GM12878 (cell line): Measurements from ENCODE around the gene SPINK1. TPM values are rescaled to one million over a fixed set of nuclear protein-coding genes. Genes with fewer than 3 reads are reported as not detected.

Experiments used
- ATAC-seq: fragments of 200-7000 bp; cut with Tn5 transposase; 3 replicates; pipeline ENCODE4 v1.9.1; 2020; ENCODE audit warnings: mild to moderate bottlenecking, moderate library complexity
- BruUV-seq: library from RNA; stranded (reverse); fragments of 400-500 nt; replicated peaks from 2 replicates; lab custom pipeline; 2021; lab: Mats Ljungman, UMichigan
- CTCF ChIA-PET: fragments of 300-600 bp; sonication (Branson Sonifier 250); formaldehyde crosslinking; extraction: SDS; loops from one replicate; lab custom pipeline; 2021; ENCODE audit warnings: inconsistent platforms; lab: Yijun Ruan, JAX
- POLR2A ChIA-PET: fragments of 350-600 bp; formaldehyde crosslinking; extraction: SDS; loops from one replicate; lab custom pipeline; 2021; ENCODE audit warnings: inconsistent platforms; lab: Charles Lee
- RAD21 ChIA-PET: fragments of 300-600 bp; sonication (Branson Sonifier 250); formaldehyde crosslinking; loops from one replicate; lab custom pipeline; 2023; ENCODE audit warnings: antibody characterized with exemption; ENCODE audit not compliant: unreplicated experiment; lab: Charles Lee
- SMC1A ChIA-PET: fragments of 300-600 bp; sonication (Branson Sonifier 250); formaldehyde crosslinking; loops from one replicate; lab custom pipeline; 2023; ENCODE audit not compliant: unreplicated experiment, uncharacterized antibody; lab: Charles Lee
- DNase-seq: peaks from one replicate; pipeline ENCODE4 v3.0.0-alpha.2; 2011; ENCODE audit warnings: low read depth, low spot score
- FAIRE-seq: peaks from 3 replicates; lab custom pipeline; 2011; peaks lifted over from hg19 to GRCh38; lab: Jason Lieb, UNC
- H2AFZ ChIP-seq: 2 replicates; pipeline ENCODE4 v1.6.0; 2011; ENCODE audit warnings: low read depth, low read length, control low read depth; ENCODE audit not compliant: control insufficient read depth
- H3K27ac ChIP-seq: 2 replicates; pipeline ENCODE4 v1.5.1; 2011; ENCODE audit warnings: control low read depth; ENCODE audit not compliant: control insufficient read depth, insufficient read depth
- H3K27me3 ChIP-seq, 2 experiments: replicated peaks in 1 of 2; 2 replicates each; pipeline versions ENCODE4 v1.6.0 to v1.6.1; 2011; ENCODE audit warnings: low read length in 1 of 2; ENCODE audit not compliant: control insufficient read depth in 2 of 2, insufficient read depth in 2 of 2
- H3K36me3 ChIP-seq, 2 experiments: 2 replicates each; pipeline ENCODE4 v1.5.1; 2011; ENCODE audit warnings: low read length in 1 of 2; ENCODE audit not compliant: control insufficient read depth in 2 of 2, insufficient read depth in 2 of 2
- H3K4me1 ChIP-seq: 2 replicates; pipeline ENCODE4 v1.6.1; 2011; ENCODE audit warnings: mild to moderate bottlenecking, low read length, moderate library complexity, mixed read lengths; ENCODE audit not compliant: control insufficient read depth, insufficient read depth
- H3K4me2 ChIP-seq: 2 replicates; pipeline ENCODE4 v1.6.0; 2011; ENCODE audit warnings: control low read depth; ENCODE audit not compliant: control insufficient read depth, insufficient read depth
- H3K4me3 ChIP-seq: fragments of 200-600 bp; sonication (generic); 2 replicates; pipeline ENCODE4 v1.5.1; 2016
- H3K79me2 ChIP-seq: 2 replicates; pipeline ENCODE4 v1.6.0; 2011; ENCODE audit warnings: low read length; ENCODE audit not compliant: control insufficient read depth, insufficient read depth
- H3K9ac ChIP-seq: 2 replicates; pipeline ENCODE4 v1.8.0; 2011; ENCODE audit warnings: low read length, control low read depth, mixed read lengths; ENCODE audit not compliant: control insufficient read depth, insufficient read depth
- H3K9me3 ChIP-seq: replicated peaks from 3 replicates; pipeline ENCODE4 v1.5.1; 2011; ENCODE audit warnings: mild to moderate bottlenecking, low read length; ENCODE audit not compliant: control insufficient read depth, insufficient read depth
- H4K20me1 ChIP-seq: 2 replicates; pipeline ENCODE4 v1.6.0; 2011; ENCODE audit not compliant: control insufficient read depth, insufficient read depth
- BCL11A ChIP-seq: IDR thresholded peaks from 2 replicates; pipeline ENCODE4 v1.6.1; 2011; ENCODE audit warnings: low read depth, low read length
- BCL3 ChIP-seq: IDR thresholded peaks from 2 replicates; pipeline ENCODE4 v1.6.1; 2011; ENCODE audit warnings: borderline replicate concordance, low read depth, mild to moderate bottlenecking, moderate library complexity, low read length; ENCODE audit not compliant: insufficient read depth, poor library complexity, severe bottlenecking
- DPF2 ChIP-seq: fragments of 450-650 bp; IDR thresholded peaks from 2 replicates; pipeline ENCODE4 v1.6.1; 2017; ENCODE audit warnings: mild to moderate bottlenecking
- FOS ChIP-seq: IDR thresholded peaks from 3 replicates; pipeline ENCODE4 v1.6.1; 2011; ENCODE audit warnings: borderline replicate concordance; ENCODE audit not compliant: insufficient read length; ENCODE audit errors: extremely low read depth
- IRF4 ChIP-seq: IDR thresholded peaks from 2 replicates; pipeline ENCODE4 v1.6.1; 2011; ENCODE audit warnings: low read depth, low read length
- PAX5 ChIP-seq: IDR thresholded peaks from 2 replicates; pipeline ENCODE4 v1.6.1; 2011; ENCODE audit warnings: low read depth, low read length, borderline replicate concordance
- PAX8 ChIP-seq: fragments of 450-650 bp; IDR thresholded peaks from 2 replicates; pipeline ENCODE4 v1.6.1; 2017; ENCODE audit warnings: mild to moderate bottlenecking, moderate library complexity
- RELA ChIP-seq: fragments of 450-650 bp; IDR thresholded peaks from 2 replicates; pipeline ENCODE4 v1.8.0; 2014; ENCODE audit warnings: borderline replicate concordance; ENCODE audit not compliant: partially characterized antibody
- SUZ12 ChIP-seq: fragments of 200-600 bp; sonication (generic); IDR thresholded peaks from one replicate; pipeline ENCODE4 v1.6.1; 2018; ENCODE audit warnings: antibody characterized with exemption, mild to moderate bottlenecking; ENCODE audit not compliant: unreplicated experiment
- ZNF687 ChIP-seq: fragments of 450-650 bp; IDR thresholded peaks from 2 replicates; pipeline ENCODE4 v1.6.1; 2017; ENCODE audit warnings: mild to moderate bottlenecking, moderate library complexity
- ZSCAN29 ChIP-seq: fragments of 450-650 bp; IDR thresholded peaks from 2 replicates; pipeline ENCODE4 v1.6.1; 2017; ENCODE audit warnings: mild to moderate bottlenecking, moderate library complexity
- WGBS: methylation state at CpG from one replicate; pipeline ENCODE4 v1.1.6; 2016; ENCODE audit warnings: low lambda C conversion rate; ENCODE audit not compliant: insufficient replicate concordance, insufficient coverage; ENCODE audit errors: missing lambda C conversion rate; 5-methylcytosine and 5-hydroxymethylcytosine counted together
- in situ Hi-C: fragments of 300-500 bp; cut with MboI; formaldehyde crosslinking; loops from 9 replicates; pipeline ENCODE4 v1.14.3; 2018; ENCODE audit warnings: mixed read lengths
- intact Hi-C: fragments of 100-400 bp; cut with micrococcal nuclease; formaldehyde crosslinking; loops from one replicate; pipeline ENCODE4 v1.14.2; 2022; ENCODE audit not compliant: unreplicated experiment
- polyA plus RNA-seq, 11 experiments: library from polyadenylated mRNA; depleted of rRNA in 4 of 11; unstranded in 6 of 11; stranded (reverse) in 5 of 11; fragments of >200 nt; fragmentation: Nextera tagmentation in 4 of 11; fragmentation: Illumina TruSeq in 1 of 11; extraction: Ambion mirVana in 4 of 11; extraction: Trizol in 1 of 11; gene quantifications; 1 replicate in 1 of 11; 2 replicates in 10 of 11; pipeline versions ENCODE4 v1.2.1 to v1.2.3, GENCODE V29; 2011 to 2016; ENCODE audit warnings: inconsistent platforms in 2 of 11, missing spikeins in 2 of 11, low read depth in 1 of 11
- total RNA-seq, 4 experiments: library from RNA; depleted of rRNA in 3 of 4; stranded (reverse); fragments of >200 nt in 3 of 4; fragmentation: Illumina TruSeq in 1 of 4; extraction: Trizol in 1 of 4; gene quantifications; 2 replicates each; pipeline versions ENCODE4 v1.2.1 to v1.2.3, GENCODE V29; 2013 to 2021
- TF ChIP-seq, protein P1 (sequence below): fragments of 450-650 bp; IDR thresholded peaks from 2 replicates; pipeline ENCODE4 v1.6.1; 2016; ENCODE audit warnings: mild to moderate bottlenecking
- TF ChIP-seq, protein P2 (sequence below): fragments of 450-650 bp; formaldehyde crosslinking; IDR thresholded peaks from 2 replicates; pipeline ENCODE4 v1.4.0; 2022; ENCODE audit warnings: mild to moderate bottlenecking, moderate library complexity
- TF ChIP-seq, protein P3 (sequence below): fragments of 450-650 bp; IDR thresholded peaks from 2 replicates; pipeline ENCODE4 v1.6.1; 2014; ENCODE audit warnings: mild to moderate bottlenecking

The SPINK1 gene
- total and polyA plus RNA-seq, 10 of the 15 experiments (the other 5 are each of a cell fraction or from before 2014, with no cell fraction given): 3.6 TPM; not detected in 9

DNA sequence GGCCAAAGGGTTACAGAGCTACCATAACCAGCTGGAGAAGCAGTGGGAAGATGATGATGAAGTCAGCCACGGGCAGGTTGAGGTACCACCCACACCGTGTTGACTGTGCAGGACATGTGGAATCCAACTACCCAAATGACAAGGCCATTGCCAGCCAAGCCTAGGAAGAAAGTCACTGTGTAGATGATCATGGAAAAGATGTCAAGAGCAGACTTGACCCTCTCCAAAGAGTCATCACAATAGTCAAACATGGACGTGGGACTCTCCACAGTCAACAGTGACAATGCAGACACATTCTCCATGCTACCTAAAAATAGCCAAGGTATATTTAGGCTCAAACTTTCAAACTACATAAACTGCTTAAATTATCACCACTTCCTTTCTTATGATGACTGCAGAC lies 20.9 kb upstream of the SPINK1 start:
- WGBS: 10% methylated on average over 3 of the region's 3 CpGs
- FAIRE-seq (no peak), ATAC-seq (no peak), DNase-seq (no peak)
- BruUV-seq: no TSS peak
- ChIA-PET POLR2A (no interaction called here), RAD21 (no interaction called here), CTCF (interaction anchor here (1.2 kb wide), 1 partner anchor 9 kb away, joined by 3 read pairs; no protein-coding TSS in a partner anchor), SMC1A (no interaction called here)
- Histone ChIP-seq H2AFZ (no peak overlapping the region), H4K20me1 (no peaks in the 10 kb centered on the region), H3K79me2 (no peaks in the 10 kb centered on the region), H3K4me2 (no peak overlapping the region), H3K9ac (no peak overlapping the region), H3K27me3 (no peaks in the 10 kb centered on the region; a peak in 2 of 4 replicates), H3K4me1 (no peaks in the 10 kb centered on the region), H3K36me3 (no peaks in the 10 kb centered on the region), H3K9me3 (no peaks in the 10 kb centered on the region), H3K4me3 (no peak overlapping the region), H3K27ac (no peak overlapping the region)
- intact Hi-C loops (no loop called here), in situ Hi-C loops (no loop called here)
- TF ChIP-seq ZNF687 (no peak), SUZ12 (no peak), RELA (no peak), PAX8 (no peak), BCL3 (no peak), PAX5 (no peak), ZSCAN29 (no peak), DPF2 (no peak), FOS (no peak), BCL11A (no peak), IRF4 (no peak)
- TF ChIP-seq, protein P1, sequence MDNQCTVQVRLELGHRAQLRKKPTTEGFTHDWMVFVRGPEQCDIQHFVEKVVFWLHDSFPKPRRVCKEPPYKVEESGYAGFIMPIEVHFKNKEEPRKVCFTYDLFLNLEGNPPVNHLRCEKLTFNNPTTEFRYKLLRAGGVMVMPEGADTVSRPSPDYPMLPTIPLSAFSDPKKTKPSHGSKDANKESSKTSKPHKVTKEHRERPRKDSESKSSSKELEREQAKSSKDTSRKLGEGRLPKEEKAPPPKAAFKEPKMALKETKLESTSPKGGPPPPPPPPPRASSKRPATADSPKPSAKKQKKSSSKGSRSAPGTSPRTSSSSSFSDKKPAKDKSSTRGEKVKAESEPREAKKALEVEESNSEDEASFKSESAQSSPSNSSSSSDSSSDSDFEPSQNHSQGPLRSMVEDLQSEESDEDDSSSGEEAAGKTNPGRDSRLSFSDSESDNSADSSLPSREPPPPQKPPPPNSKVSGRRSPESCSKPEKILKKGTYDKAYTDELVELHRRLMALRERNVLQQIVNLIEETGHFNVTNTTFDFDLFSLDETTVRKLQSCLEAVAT: no peak
- TF ChIP-seq, protein P2, sequence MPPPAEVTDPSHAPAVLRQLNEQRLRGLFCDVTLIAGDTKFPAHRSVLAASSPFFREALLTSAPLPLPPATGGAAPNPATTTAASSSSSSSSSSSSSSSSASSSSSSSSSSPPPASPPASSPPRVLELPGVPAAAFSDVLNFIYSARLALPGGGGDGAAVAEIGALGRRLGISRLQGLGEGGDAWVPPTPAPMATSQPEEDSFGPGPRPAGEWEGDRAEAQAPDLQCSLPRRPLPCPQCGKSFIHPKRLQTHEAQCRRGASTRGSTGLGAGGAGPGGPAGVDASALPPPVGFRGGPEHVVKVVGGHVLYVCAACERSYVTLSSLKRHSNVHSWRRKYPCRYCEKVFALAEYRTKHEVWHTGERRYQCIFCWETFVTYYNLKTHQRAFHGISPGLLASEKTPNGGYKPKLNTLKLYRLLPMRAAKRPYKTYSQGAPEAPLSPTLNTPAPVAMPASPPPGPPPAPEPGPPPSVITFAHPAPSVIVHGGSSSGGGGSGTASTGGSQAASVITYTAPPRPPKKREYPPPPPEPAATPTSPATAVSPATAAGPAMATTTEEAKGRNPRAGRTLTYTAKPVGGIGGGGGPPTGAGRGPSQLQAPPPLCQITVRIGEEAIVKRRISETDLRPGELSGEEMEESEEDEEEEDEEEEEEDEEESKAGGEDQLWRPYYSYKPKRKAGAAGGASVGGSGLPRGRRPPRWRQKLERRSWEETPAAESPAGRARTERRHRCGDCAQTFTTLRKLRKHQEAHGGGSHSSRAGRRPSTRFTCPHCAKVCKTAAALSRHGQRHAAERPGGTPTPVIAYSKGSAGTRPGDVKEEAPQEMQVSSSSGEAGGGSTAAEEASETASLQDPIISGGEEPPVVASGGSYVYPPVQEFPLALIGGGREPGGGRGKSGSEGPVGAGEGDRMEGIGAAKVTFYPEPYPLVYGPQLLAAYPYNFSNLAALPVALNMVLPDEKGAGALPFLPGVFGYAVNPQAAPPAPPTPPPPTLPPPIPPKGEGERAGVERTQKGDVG: no peak
- TF ChIP-seq, protein P3, sequence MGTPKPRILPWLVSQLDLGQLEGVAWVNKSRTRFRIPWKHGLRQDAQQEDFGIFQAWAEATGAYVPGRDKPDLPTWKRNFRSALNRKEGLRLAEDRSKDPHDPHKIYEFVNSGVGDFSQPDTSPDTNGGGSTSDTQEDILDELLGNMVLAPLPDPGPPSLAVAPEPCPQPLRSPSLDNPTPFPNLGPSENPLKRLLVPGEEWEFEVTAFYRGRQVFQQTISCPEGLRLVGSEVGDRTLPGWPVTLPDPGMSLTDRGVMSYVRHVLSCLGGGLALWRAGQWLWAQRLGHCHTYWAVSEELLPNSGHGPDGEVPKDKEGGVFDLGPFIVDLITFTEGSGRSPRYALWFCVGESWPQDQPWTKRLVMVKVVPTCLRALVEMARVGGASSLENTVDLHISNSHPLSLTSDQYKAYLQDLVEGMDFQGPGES: no peak
